Gastrocnemius medialis (tissue), 4 donors: Measurements from ENCODE around the gene STH.

Source experiments
- CTCF ChIP-seq, 5 experiments: fragments of 450-650 bp in 3 of 5; fragments of 200-600 bp in 2 of 5; sonication (generic) in 2 of 5; IDR thresholded peaks in 4 of 5; conservative IDR thresholded peaks in 1 of 5; 1 replicate in 4 of 5; 2 replicates in 1 of 5; pipeline ENCODE4 v1.5.1; 2016 to 2019; ENCODE audit warnings: antibody characterized with exemption in 5 of 5, mild to moderate bottlenecking in 3 of 5, moderate library complexity in 3 of 5
- POLR2A ChIP-seq, 2 donors: fragments of 450-650 bp; IDR thresholded peaks; one replicate each; pipeline ENCODE4 v1.6.1; 2017; ENCODE audit warnings: antibody characterized with exemption in 2 of 2, mild to moderate bottlenecking in 2 of 2, moderate library complexity in 2 of 2

- no peak for TF ChIP-seq CTCF (IDR thresholded peaks at IDR 0.05 in 4 of 5, conservative IDR thresholded peaks at IDR 0.05 in 1 of 5)
- TF ChIP-seq POLR2A (IDR thresholded peaks at IDR 0.05): no peak
These were observed 23.3 kb upstream of the STH start for GRCh38 chr17:45975640-45976295.
